Measurements from ENCODE around the gene ATP4B.

GRCh38 chr13:113666951-113667701 lies 9.1 kb upstream of the ATP4B start, which contains the start of gene GRK1:
- TF ChIP-seq, protein P1, sequence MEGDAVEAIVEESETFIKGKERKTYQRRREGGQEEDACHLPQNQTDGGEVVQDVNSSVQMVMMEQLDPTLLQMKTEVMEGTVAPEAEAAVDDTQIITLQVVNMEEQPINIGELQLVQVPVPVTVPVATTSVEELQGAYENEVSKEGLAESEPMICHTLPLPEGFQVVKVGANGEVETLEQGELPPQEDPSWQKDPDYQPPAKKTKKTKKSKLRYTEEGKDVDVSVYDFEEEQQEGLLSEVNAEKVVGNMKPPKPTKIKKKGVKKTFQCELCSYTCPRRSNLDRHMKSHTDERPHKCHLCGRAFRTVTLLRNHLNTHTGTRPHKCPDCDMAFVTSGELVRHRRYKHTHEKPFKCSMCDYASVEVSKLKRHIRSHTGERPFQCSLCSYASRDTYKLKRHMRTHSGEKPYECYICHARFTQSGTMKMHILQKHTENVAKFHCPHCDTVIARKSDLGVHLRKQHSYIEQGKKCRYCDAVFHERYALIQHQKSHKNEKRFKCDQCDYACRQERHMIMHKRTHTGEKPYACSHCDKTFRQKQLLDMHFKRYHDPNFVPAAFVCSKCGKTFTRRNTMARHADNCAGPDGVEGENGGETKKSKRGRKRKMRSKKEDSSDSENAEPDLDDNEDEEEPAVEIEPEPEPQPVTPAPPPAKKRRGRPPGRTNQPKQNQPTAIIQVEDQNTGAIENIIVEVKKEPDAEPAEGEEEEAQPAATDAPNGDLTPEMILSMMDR (IDR thresholded peaks at IDR 0.05; ENCODE audit: insufficient read depth, low read length) = no peak
- TF ChIP-seq GABPA (IDR thresholded peaks at IDR 0.05; ENCODE audit: low read depth) = no peak
- TF ChIP-seq REST (IDR thresholded peaks at IDR 0.05; ENCODE audit: insufficient replicate concordance, low read depth) = no peak
- TF ChIP-seq POLR2AphosphoS5 (IDR thresholded peaks at IDR 0.05; ENCODE audit: low read depth) = no peak
- TF ChIP-seq SPI1 (IDR thresholded peaks at IDR 0.05; ENCODE audit: borderline replicate concordance, low read depth) = no peak

Data from HL-60 (cell line).